Activated T-cell treated with anti-CD3 and anti-CD28 coated beads, Interleukin-2, amount 50 U/mL, for 48 hours (primary cell): ENCODE results near the gene SMTN.
"Not testable (repeated sequence)": the region's sequence is repeated elsewhere in the genome, so short reads cannot be mapped to it uniquely, and the experiment has no call there.

Source experiments
- DNase-seq, 2 experiments: peaks; one replicate each; pipeline ENCODE4 v3.0.0-alpha.2; 2020

SMTN gene

DNA sequence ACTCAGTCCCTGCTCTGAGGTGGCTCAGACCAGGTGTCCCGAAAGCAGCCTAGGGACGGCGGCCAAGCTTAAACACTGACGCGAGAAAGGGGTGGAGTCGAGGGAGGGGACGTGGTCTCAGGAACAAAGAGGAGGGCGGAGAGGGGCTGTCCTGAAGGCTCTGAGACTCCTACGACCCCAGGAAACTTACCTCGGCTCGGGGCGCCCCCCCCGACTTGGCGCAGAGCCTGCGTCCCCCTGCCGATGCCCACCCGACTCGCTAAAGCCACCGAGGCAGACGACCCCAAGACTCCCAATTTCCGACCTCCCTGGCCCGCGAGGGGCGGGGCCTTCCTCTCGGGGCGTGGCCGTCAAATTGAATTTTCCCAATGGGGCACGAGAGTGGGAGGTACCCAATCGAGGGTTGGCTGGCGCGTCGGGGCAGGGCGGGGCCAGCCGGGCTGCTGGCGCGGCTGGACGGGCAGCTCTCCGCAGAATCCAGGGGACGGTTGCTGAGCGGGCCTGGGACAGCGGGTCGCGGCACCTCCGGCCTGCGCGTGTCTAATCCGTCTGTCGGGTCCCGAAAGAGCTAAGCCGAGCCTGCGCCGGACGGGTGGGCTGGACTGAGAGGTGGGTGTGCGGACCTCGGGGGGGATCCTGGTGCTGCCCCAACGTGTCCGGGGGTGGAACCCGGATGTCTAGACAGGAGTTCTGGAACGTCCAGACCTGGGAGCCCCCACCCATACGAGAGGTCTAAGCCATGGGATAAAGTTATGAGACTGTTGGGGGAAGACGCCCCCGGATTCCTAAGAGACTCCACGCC is at the start of gene SMTN:
Gene SMTN (plus strand): TSS at position 471 of the 802 bp plus-strand sequence. CDS start 1,941 bp downstream, outside the sequence.
- DNase-seq, result peak; percentile 95 to 96

DNA sequence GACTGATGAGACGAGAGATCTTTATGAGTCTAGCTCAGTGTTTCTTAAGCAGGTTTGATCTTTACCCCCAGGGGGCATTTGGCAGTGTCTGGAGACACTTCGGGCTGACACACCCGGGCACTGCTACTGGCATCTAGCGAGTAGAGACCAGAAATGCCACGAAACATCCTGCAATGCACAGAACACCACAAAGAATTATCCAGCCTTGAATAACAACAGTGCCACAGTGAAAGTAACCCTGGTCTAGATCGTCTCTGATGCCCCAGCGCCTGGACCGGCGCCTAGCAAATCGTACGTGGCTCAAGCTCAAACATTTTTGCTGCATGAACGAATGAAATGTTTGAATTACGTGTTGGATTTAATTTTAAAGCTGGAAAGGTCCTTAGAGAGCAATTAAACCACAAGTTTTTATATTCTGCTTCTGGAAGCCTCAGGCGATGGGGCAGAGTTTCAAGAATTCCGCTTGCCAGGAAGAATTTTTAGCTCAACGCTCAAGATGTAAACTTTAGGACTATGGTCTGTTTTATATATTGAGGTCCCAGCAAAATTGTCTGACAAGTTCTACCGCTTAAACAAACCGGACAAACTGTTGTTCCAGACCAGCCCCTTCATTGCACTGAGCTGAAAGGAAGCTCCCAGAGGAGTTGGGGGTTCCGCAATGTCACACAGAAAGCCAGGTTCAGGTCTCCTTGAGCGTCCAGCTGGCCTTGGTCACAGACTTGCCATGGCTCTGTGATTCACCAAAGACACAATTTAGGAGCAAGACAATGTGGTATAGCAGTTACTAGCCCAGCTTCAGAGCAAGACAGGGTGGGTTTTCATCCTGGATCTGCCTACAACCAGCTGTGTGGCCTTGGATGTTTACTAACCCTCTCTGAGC is 44.2 kb upstream of the SMTN start:
- no peak for DNase-seq

DNA sequence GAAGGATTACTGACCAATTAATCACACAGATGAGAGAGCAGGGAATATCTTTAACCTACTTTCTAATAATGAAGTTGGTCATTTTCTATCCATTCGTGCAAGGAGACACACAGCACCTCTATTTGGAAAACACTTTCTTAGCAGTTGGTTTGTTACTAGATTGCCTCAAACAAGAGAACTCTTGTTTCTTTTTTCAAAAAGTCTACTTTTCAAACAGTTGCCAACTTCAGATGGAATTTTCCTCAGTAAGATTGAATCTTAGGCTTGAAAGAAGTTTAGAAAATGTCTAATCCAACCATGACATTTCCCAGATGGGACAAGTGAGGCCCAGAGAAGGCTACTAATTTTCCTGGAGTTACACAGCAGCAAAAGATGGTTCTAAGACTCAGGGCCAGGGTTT is 42.4 kb upstream of the SMTN start:
- DNase-seq, result no peak

GRCh38 chr22:31039393-31039792 is 41.7 kb upstream of the SMTN start:
- no peak for DNase-seq

DNA sequence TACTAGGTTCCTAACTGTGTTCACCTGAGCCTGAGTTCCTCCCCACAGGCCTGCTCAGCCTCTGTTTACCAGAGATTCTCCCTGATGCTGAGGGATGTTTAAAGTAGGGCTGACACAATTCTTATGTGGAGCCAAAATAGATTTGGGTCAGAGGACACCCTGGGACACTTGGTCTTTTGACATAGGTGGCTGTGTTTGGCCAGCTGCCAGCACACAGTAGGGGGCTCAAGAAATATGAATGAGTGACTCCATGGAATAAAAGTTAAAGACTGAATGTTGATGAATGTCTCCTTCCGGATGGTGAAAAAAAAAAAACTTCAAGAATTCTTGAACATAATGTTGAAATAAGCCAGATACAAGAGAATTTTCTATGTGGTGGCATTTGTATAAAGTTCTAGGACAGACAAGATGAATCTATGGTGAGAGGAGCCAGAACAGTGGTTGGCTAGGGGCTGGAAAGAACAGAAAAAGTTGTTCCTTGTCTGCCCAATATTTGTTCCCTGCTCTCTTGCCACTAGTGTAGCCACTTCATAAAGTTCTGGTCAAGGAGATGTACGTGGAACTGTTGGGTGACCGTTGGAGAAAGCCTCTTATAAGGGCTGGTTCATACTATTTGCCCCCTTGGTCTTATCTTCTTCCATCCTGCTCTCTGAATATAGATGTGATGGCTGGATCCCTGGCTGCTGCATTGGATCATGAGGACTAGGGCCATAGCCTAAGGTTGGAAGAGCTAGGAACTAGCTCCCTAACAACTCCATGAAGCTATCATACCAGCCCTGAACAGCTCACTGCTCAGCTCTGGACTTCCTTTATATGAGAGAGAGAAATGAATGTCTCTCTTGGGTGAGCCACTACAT is 40.3 kb upstream of the SMTN start:
- no peak for DNase-seq

GRCh38 chr22:31044262-31044861 is 36.8 kb upstream of the SMTN start:
- DNase-seq, result no peak

DNA sequence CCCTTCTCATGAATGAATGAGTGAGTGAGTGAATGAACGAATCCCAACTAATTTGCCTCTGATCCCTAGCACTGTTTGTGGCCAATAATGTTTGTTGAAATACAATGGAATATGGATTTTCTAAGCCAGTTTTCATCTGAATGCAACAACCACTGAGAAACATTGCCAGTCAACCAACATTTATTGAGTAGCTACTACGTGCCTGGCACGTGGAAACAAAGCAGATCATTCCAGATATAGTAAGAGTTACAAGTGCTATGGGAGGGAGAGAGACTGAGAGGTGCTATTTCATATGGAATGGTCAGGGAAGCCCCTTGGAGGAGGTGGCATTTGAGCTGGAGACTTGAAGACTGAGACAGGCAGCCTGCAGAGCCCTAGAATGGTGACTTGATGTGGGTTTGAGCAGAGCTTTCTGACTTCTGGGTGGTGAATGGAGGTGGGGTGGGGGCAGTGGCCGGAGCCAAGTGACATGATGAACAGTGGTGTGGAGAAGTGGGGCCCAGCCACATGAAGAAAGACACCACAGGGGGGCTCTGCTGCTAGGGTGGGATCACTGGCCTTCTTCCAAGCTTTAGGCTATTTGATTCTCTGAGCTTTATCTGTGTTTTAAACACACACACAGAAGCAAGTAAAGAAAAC is 35.1 kb upstream of the SMTN start:
- DNase-seq, result no peak

- no peak for DNase-seq
Measured at GRCh38 chr22:31046539-31047226, 34.4 kb upstream of the SMTN start.

GRCh38 chr22:31048570-31048969 is 32.5 kb upstream of the SMTN start:
- DNase-seq, result no peak

DNA sequence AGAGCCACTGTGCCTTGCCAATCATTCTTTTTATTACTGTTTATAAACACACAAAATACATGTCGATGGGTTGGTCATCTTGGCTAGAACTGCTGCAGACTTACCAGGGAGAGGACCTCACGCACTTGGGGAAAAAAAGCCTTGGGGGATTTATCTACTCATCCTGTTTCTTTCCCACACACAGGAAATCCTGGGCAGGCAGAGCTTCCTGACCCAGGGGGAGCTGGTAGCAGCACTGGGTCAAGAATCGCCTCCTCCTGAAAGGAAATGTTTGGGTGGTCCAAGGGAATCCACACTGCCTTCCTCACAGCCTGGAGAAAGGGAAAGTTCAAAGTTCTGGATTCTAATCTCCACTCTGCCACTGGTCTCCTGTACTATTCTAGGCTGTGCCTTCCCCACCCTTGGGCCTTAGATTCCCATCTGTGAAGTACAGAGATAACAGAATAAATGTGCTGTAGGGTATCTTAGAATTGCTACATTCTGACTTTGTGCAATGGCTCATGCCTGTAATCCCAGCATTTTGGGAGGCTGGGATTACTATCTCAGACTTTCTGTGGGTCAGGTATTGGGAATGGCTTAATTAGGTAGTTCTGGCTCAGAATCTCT is 31.2 kb upstream of the SMTN start:
- DNase-seq, result no peak

DNA sequence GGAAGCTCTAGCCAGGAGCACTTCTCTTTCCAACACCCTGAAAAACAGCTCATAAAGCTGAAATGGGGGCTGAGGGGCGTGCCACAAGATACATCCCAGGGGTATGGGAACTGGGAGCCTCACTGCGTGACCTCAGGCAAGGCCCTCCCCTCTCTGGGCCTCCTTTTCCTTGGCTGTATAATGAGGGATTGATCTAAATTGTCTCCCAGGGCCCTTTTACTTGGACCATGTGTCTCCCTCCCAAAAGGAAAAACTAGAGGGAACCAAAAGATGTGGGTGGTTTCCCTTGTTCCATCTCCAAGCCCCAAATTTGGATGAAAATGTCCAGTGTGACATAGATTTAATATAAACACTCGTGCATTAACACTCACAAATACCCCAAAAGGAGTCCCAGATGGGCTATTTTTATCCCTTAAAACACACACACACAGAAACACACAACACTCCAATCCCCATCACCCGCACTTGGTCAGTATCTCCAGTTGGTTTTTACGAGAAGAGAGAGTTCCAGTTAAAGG is 25.9 kb upstream of the SMTN start:
- no peak for DNase-seq

DNA sequence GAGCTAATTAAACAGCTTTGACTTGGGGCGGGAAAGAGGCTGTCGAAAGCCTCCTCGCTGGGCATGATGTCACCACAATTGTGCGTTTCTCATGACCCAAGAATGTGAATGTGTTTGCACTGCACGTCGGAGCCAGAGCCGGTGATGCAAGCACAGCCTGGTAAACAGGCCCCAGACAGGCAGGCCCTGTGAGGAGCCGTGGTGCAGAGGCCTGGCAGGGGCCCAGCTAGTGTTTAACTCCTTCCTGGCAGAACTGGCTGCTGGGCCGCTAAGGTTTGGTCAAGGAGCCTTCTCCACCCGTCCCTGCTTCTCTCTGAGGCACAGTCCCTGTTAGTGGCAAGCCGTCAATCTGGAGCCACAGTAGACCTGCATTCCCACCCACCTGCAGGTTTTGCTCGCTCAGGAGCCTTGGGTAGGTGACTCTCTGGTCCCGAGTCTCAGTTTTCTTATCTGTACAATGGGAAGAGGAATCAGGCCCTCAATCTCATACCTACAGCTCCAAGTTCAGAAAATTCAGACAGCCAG is 25.4 kb upstream of the SMTN start:
- DNase-seq, result no peak

DNA sequence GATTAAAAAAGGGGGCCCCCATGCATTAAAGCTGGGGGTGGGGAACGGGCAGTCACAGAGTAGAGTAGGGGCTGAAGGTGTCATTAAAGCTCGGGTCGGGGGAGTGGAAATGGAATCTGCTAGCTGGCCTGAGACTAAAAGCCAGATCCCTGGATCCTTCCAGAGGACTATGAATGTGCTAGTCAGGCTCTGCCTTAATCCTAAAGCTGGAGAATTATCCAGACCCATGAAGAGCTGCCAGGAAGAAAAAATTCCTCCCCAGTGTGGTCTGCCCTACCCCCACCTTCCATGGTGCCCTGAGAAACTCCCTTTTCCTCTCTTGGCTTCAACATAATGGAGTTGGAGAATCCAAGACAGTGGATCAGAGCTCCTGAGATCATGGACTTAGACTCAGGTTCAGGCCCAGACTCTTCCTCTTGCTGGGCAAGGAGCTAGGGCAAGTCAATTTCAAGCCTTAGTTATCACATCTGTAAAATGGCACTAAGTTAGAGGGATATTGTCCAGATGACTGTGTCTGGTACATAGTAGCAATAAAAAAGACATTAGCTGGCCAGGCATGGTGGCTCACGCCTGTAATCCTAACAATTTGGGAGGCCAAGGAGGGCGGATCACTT is 24.0 kb upstream of the SMTN start:
- no peak for DNase-seq

DNA sequence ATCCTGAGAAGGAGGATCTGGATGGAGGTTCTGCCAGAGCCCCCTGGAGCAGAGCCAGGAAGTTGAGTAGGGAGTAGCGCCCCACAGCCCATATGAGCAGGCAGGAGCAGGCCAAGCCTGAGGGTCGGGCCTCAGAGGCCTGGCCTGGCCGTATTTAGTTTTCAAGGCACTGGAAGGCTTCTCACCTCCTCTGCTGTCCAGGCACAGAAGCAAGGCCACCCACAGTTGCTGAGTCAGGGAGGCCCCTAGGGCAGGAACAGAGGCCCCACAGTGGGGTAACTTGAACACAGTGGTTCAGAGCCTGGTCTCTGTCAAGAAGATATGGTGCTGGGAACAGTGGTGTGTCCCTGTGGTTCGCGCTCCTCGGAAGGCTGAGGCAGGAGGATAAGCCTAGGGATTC is 21.5 kb upstream of the SMTN start:
- DNase-seq, result not testable (repeated sequence)

DNA sequence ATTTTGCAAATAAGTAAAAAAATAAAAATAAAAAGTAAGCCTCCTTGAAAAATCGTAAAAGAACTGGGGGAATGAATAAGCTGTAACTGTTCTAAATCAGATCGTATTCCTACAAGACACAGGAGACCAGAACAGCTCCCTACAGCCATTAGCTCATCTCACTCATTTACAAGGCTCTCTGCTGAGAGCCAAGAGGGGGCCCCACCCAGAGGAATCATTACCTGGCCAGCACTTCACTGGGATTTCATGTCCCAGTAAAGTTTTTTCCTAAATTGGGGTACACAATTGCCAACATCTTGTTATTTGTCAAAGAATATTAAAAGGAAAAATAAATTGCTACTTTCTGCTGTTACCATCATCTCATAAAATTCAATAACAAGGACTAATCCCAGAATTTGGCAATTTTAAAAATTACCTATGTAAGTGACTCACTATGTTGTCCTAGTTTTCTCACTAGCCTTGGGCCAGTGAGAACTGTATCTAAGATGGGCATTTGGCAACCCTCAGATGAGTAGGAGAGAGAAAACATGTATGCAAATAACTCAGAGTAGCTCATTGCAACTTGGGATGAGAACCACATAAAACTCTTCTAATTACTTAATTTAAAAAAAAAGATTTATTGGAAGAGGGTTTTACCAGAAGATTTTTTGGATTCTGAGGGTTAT is 18.4 kb upstream of the SMTN start:
- DNase-seq, result no peak

GRCh38 chr22:31064369-31064768 is 16.7 kb upstream of the SMTN start:
- no peak for DNase-seq

DNA sequence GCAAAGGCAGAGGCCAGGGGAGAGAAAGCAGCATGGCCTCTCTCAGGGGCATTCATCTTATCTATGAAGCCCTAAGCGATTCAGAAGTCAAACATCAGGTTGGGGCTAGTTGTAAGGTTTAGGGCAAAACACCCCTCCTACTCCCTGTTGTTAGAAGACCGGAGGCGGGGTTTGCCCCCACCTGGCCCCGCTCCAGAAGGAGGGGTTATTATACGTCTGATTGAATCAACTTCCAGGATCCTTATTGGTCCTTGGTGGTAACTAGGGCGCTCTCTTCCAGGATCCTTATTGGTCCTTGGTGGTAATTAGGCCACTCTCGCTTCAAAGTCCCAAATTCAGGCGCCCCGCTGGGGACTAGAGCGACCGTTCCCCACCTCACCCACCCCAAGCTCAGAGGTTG is 12.1 kb upstream of the SMTN start:
- DNase-seq, result no peak

- not testable (repeated sequence) for DNase-seq
Measured at GRCh38 chr22:31069691-31070314, 11.3 kb upstream of the SMTN start.

GRCh38 chr22:31073125-31073524 is 8.0 kb upstream of the SMTN start:
- DNase-seq, result not testable (repeated sequence)
